ENCODE results near the gene ZNF354C.

DNA sequence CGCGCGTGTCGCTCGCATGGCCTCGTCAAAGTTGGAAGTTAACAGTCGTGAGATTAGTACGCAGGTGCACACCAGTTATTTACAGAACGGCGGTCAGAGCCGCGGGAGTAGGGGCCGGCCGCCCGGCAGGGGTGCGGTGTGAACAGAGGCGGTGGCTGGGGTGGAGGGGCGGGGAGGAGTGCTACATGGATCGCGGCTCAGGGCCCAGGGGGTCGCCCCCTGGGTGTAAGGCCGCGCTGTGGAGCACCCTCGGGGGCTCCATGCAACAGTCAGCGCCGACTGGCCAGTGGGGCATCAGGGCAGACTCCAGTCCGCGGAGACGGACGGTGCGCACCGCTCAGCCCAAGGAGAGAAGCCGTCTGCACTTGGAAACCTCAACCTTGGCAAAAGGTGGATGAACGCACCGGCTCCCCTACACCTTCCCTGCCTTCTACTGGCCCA lies 60.3 kb downstream of the ZNF354C start:
- no peak for TF ChIP-seq CTCF (IDR thresholded peaks at IDR 0.05)
- no peak for TF ChIP-seq POLR2A (IDR thresholded peaks at IDR 0.05)

All from testis (tissue), 2 donors.